ENCODE measurements around the gene CNPPD1.
"Not testable (repeated sequence)": the region's sequence is repeated elsewhere in the genome, so short reads cannot be mapped to it uniquely, and the experiment has no call there.

CNPPD1 gene

DNA sequence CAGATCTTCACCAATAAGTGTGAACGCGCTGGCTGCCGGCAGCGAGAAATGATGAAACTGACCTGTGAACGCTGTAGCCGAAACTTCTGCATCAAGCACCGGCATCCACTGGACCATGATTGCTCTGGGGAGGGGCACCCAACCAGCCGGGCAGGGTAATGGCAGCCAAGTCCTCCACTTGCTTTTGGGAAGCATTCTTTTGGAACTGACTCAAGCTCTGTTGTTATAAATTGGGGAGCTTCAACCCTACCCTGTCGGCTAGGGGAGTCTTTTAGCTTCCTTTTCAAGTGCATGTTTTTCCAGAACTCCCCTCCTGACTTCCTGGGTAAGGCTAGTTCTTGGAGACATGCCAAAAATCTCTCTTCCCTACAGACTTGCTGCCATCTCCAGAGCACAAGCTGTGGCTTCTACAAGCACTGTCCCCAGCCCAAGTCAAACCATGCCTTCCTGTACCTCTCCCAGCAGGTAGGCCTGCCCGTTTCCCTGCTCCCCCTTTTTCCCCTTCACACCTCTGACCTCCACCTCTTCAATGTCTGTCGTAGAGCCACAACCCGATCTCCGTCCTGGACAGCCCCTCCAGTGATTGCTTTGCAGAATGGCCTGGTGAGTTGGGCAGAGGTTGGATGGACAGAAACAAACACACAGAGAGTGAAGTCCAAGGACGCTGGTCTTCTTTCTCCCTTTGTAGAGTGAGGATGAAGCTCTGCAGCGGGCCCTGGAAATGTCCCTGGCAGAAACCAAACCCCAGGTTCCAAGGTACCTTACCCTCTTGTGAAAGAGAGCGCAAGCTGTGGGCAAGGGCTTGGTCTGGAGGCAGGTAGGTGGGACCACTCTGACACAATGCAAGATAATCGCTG lies 31.4 kb upstream of the CNPPD1 start:
- DNase-seq, result no peak

DNA sequence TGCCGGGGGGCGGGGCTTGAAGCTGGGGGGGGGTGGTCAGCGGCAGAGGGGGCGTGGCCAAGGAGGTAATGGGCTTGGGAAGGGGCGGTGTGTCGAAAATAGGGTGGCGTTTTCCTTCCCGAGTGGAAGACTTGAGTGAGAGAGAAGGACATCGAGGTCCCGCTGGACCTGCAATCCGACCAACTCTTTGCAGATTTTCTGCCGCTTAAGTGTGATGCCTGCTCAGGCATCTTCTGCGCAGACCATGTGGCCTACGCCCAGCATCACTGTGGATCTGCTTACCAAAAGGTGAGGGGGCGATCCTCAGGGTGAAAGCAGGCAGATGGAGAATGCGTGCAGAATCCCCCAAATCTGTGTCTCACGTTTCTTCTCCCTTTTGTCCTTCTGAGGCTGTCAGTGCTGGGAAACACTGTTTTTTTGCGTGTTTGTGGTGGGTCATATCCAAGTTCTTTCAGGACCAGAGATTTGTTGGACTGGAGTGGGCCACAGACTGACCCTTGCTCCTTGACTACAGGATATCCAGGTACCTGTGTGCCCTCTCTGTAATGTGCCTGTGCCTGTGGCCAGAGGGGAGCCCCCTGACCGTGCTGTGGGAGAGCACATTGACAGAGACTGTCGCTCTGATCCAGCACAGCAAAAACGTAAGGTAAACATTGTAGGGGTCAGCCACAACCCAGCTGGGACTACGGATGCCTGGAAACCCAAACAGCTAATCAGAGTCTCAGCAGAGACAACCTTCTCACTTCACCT lies 30.6 kb upstream of the CNPPD1 start:
- no peak for DNase-seq

DNA sequence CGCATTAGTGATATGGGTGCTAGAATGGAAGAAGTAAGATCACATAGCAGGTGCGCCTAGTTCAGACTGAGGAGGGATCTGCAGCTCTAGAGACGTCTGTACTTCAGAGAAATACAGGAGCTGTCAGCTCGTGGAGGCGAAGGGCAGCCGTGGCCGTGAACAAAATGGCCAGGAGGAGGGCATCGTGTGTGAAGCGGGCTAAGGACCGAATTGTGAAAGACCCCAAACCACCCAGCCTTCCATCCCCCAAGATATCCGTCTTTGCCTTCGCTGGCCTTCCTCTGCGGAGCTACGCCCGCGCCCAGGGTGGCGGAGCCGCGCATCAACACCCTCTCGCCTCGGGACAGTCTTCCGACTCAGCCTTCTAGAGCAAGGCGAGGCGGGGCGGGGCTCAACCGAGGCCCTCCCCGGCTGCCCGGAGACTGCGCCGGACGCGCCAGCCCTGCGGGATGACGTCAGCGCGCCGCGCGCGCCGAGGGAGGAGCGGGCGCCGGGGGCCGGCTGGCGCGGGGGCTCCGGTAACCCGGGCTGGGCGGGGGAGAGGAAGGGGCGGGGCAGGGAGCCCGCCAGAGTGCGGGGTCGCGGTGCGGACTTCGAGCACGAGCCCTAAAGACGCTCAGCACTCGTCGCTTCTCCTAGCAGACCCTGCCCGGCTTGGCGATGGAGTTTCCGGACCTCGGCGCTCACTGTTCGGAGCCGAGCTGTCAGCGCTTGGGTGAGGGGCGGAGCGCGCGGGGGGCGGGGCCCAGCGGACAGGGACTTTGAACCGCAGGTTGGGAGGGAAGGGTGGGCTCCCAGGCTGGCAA lies 29.8 kb upstream of the CNPPD1 start, which contains the start of gene ZFAND2B:
ZFAND2B (plus strand) TSS at position 455 of the 806 bp plus-strand sequence; CDS start at position 661, 206 bp downstream.
- peak; percentile 94 to 95 for DNase-seq

DNA sequence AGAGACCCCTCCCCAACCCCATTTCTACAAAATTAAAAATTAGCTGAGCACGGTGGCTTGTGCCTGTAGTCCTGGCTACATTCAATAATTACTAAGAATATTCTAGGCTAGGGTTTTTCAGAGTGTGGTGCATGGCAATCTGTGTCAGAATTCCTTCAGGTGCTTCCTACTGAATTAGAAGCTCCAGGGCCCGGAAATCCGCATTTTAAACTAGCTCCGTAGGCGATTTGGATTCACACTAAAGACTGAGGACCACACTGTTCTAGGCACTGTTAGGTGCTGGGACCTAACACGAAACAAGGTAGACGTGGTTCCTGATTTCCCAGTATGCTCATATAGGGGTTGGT lies 29.2 kb upstream of the CNPPD1 start:
- no peak for DNase-seq

DNA sequence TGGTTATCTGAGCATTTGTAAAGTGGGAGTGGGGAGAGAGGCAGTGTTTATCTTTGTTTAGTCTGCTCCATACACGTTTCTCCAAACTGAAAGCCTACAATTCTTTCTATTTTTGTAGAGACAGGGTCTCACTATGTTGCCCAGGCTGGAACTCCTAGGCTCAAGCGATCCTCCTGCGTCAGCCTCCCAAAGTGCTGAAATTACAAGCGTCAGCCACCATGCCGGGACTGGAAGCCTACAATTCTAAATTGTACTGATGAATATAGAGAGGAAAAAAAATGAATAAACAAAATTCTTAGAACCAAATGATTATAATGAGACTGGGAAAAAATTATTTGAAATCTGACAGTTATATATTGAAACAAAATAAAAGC lies 28.4 kb upstream of the CNPPD1 start:
- DNase-seq, result no peak

DNA sequence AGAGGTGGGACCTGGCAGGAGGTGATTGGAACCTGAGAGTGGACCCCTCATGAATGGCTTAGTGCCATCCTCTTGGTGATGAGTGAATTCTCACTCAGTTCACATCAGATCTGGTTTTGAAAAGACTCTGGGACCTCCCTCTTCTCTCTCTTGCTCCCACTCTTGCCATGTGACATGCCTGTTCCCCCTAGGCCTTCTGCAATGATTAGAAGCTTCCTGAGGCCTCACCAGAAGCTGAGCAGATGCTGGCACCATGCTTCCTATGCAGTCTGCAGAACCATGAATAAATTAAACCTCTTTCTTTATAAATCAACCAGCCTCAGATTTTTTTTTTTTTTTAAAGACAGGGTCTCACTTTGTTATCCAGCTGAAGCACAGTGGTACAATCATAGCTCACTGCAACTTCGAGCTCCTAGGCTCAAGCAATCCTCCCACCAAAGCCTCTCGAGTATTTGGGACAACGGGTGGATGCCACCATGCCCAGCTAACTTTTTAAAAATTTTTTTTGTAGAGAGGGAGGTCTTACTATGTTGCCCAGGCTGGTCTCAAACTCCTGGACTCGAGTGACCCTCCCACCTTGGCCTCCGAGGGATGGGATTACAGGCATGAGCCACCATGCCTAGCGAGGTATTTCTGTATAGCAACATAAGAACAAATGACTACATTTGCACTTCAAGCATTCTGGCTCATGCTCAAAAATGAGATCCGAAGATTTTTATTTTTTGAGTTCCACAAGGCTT lies 27.9 kb upstream of the CNPPD1 start:
- DNase-seq, result no peak

DNA sequence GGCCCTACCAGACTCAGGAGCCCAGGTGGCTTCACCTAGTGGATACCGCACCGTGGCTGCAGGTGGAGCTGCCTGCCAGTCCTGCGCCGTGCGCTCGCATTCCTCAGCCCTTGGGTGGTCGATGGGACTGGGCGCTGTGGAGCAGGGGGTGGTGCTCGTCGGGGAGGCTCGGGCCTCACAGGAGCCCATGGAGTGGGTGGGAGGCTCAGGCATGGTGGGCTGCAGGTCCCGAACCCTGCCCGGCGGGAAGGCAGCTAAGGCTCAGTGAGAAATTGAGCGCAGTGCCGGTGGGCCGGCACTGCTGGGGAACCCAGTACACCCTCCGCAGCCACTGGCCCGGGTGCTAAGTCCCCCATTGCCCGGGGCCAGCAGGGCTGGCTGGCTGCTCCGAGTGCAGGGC lies 24.6 kb upstream of the CNPPD1 start:
- not testable (repeated sequence) for DNase-seq

DNA sequence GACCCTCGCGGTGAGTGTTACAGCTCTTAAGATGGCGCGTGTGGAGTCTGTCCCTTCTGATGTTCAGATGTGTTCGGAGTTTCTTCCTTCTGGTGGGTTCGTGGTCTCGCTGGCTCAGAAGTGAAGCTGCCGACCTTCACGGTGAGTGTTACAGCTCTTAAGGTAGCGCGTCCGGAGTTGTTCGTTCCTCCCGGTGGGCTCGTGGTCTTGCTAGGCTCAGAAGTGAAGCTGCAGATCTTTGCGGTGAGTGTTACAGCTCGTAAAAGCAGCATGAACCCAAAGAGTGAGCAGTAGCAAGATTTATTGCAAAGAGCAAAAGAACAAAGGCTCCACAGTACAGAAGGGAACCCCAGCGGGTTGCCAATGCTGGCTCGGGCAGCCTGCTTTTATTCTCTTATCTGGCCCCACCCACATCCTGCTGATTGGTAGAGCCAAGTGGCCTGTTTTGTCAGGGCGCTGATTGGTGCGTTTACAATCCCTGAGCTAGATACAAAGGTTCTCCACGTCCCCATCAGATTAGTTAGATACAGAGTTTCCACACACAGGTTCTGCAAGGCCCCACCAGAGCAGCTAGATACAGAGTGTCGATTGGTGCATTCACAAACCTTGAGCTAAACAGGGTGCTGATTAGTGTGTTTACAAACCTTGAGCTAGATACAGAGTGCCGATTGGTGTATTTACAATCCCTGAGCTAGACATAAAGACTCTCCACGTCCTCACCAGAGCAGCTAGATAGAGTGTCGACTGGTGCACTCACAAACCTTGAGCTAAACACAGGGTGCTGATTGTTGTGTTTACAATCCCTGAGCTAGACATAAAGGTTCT lies 24.0 kb upstream of the CNPPD1 start:
- DNase-seq, result not testable (repeated sequence)

DNA sequence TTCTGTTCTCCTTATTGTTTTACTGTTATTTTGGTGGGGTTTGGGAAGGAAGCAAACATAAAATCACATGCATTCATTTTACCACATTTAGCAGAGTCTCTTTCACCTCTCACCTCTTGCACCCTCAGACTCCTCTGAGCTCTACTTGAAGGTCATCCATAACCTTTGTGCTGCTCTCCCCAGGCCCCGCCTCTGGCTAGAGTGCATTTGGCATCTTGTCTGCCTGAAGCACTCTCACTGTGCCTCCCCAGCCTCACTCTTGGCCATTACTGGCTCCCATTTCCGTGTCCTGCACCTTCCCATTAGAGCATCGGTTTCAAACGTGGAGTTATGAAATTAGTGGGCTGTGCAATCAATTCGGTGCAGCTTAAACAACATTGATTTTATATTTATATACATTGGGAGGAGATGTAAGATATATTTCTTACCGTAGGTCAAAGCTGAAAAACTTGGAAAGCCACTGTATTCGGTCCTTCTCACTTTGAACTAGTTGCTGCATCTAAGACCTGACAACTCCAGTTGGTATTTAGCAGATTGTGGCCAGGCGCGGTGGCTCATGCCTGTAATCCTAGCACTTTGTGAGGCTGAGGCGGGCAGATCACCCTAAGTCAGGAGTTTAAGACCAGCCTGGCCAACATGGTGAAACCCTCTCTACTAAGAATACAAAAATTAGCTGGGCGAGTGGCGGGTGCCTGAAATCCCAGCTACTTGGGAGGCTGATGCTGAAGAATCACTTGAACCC lies 22.9 kb upstream of the CNPPD1 start:
- no peak for DNase-seq

DNA sequence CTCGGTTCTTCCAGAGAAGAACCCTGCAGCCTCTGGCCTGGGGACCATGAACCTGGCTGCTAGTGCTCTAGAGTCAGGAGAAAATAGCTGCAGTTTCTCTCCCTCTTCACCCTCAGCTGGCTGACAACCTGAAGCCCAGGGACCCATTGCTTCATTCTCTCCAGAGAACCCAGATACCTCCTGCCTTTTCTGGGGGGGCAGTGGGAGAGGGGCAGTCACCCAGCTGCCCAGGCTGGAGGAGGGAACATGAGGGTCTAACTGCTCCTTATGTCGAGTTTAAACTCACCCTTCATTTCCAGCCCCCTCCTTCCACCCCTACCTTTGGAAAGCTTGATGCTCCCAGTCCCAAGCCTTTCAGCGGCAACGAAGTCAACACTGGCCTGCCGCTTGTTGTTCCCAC lies 22.2 kb upstream of the CNPPD1 start:
- no peak for DNase-seq

DNA sequence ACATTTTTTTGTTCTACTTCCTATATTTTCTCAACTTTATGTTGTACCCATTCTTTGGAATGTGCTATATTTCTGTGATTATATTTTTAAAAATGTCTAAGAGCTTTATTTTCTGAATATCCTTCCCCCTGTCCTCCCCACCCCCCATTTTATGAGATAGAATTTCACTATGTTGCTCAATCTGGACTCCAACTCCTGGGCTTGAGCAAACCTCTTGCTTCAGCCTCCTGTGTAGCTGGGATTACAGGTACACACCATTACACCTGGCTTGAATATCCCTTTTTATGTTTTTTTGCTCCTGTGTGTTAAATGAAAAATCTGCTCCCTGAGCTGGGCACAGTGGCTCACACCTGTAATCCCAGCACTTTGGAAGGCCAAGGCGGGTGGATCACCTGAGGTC lies 20.7 kb upstream of the CNPPD1 start:
- DNase-seq, result no peak

DNA sequence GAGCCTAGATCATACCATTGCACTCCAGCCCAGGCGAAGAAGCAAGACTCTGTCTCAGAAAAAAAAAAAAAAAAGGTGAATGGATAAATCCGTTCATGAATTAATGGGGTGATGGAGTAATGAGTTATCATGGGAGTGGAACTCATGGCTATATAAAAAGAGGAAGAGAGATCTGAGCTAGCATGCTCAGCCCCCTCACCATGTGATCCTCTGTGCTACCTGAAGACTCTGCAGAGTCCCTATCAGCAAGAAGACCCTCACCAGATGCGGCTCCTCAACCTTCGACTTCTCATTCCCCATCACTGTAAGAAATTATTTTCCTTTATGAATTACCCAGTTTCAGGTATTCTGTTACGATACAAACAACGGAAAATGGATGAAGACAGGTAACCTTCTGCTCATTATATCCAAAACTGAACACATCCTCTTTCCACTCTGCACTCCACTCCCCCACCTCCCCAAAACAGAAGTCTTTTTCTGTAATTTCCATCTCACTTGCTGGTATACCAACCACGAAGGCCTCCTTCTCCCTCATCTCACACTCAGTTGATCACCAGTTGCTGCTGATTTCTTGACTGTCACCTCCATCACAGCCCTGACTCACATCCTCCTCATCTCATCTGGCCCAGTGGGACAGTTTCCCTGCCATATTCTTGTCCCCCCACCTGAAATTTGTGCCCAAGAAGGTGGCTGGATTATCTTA lies 10.2 kb upstream of the CNPPD1 start:
- DNase-seq, result no peak

DNA sequence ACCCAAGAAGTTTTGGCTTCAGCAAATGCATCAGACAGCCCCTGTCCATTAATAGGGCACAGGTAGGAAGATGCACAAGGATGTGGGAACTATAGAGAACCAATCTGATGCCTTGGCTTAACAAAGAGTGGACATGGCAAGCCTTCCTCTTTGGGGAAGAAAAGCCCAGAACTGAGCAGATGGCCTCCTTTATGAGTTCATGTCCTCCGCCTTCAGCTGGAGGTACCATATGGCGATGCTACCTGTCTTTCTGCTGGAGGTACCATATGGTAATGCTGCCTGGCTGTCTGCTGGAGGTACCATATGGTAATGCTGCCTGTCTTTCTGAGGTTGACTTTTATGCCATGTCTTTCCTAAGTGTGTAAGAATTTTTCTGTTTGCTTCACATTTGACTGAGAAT lies 7.4 kb upstream of the CNPPD1 start:
- no peak for DNase-seq

DNA sequence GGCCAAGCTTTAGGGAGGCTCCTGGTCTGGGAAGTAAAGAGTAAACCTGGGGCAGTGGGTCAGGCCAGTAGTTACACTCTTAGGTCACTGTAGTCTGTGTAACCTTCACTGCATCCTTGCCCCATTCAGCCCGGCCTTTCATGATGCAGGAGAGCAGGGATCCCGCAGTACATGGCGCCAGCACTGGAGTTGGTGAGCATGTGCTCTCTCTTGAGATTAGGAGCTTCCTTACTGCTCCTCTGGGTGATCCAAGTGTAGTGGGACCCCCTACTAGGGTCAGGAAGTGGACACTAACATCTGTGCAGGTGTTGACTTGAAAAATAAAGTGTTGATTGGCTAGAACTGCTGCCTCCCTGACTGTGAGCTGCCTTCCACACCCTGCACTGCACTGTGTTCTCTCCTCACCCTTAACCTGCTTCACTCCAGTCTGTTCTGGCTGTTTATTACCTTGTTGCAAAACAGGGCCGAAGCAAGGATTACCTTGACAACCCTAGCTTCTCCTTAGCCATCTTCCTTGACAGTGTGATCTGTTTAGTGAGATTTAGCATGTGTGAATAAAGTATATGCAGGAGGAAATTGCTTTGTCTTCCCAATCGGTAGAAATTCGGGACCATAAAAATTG lies 6.5 kb upstream of the CNPPD1 start:
- DNase-seq, result no peak

DNA sequence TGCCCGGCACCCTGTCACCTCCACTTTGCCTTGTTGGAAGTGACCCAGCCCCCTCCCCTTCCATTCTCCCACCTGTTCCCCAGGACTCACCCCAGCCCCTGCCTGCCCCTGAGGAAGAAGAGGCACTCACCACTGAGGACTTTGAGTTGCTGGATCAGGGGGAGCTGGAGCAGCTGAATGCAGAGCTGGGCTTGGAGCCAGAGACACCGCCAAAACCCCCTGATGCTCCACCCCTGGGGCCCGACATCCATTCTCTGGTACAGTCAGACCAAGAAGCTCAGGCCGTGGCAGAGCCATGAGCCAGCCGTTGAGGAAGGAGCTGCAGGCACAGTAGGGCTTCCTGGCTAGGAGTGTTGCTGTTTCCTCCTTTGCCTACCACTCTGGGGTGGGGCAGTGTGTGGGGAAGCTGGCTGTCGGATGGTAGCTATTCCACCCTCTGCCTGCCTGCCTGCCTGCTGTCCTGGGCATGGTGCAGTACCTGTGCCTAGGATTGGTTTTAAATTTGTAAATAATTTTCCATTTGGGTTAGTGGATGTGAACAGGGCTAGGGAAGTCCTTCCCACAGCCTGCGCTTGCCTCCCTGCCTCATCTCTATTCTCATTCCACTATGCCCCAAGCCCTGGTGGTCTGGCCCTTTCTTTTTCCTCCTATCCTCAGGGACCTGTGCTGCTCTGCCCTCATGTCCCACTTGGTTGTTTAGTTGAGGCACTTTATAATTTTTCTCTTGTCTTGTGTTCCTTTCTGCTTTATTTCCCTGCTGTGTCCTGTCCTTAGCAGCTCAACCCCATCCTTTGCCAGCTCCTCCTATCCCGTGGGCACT lies 5.8 kb upstream of the CNPPD1 start:
- DNase-seq, result no peak

DNA sequence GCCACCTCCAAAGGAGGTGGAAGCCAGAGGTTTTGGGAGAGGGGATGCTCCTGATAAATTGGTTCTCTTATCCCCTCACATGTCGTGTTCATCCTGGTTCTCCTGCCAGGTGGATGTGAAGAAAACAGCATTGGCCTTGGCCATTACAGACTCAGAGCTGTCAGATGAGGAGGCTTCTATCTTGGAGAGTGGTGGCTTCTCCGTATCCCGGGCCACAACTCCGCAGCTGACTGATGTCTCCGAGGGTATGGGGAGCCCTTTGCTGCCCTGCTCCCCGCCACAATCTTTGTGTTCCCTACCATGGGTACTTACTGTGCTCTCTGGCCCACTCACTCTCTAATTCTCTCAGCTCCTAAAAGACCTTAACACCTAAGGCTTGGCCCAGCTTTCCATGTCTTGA lies 4.8 kb upstream of the CNPPD1 start:
- DNase-seq, result no peak

DNA sequence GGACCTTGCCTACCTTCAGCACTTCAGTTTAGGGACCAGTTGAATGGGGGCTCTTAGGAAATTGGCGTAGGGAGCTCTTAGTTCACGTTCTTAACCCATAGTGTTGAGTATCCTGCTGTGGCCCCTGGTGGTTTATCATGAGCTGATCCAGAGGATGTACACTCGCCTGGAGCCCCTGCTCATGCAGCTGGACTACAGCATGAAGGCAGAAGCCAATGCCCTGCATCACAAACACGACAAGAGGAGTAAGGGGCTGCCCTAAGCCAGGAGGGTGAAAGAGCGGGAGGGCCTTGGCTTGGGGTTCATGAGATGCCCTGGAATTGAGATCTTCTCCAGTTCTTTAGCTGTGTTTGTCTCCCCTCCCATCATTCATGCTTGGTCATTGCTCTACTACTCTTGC lies 4.2 kb upstream of the CNPPD1 start:
- no peak for DNase-seq

DNA sequence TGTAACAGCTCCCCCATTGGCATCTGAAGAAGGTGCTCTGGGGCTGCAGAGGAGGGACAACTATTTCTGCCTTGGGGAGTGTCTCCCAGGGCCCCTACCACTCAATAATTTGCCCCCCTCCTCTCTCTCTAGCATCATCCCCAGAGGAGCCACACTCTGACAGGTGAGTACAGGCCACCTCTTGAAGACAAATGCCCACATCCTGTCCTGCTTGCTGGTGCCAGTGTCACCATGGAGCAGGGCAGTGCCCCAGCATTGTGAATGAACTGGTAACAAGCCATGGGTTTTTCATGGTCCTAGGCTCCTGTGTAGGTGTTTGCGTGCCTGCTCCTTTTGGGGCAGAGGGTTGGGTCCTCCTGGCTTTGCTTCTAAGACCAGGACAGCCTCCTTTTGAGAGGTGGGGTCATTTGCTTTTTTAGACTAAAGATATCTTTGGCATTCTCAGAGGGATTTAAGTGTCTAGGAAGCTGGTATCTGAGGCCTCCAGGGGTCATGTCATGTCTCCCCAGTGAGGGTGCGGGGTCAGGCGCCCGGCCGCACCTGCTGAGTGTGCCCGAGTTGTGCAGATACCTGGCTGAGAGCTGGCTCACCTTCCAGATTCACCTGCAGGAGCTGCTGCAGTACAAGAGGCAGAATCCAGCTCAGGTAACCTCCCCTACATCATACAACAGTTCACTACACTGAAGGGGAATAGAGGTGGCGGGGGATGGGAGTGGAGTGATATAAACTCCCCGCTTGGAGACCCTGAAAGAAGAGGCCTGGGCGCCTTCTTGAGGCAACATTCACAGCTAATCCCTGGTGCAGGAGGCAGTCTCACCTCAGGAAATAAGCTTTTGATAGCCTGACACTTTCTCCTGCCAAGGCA lies 3.1 kb upstream of the CNPPD1 start:
- DNase-seq, result no peak
